SU-DHL-6 (cell line): ENCODE measurements around the gene CD9.

Experiments used
- CTCF ChIP-seq: fragments of 200-600 bp; sonication (generic); IDR thresholded peaks from one replicate; pipeline ENCODE4 v1.5.1; 2017; ENCODE audit warnings: antibody characterized with exemption, mild to moderate bottlenecking, low read length, moderate library complexity; ENCODE audit not compliant: insufficient read depth, poor library complexity, severe bottlenecking
- EZH2phosphoT487 ChIP-seq: fragments of 200-600 bp; sonication (generic), shearing (Covaris generic); conservative IDR thresholded peaks from 2 replicates; pipeline ENCODE4 v1.6.1; 2018; ENCODE audit warnings: mild to moderate bottlenecking, antibody characterized with exemption, low read length, moderate library complexity, mixed read lengths

GRCh38 chr12:6201826-6202225 is 1.6 kb downstream of the CD9 start:
- TF ChIP-seq CTCF, result no peak
- TF ChIP-seq EZH2phosphoT487, result no peak
